Skin of body (tissue), 2 donors: ENCODE results near the gene GRIA1. TPM values are rescaled to one million over a fixed set of nuclear protein-coding genes. Genes with fewer than 3 reads are reported as not detected.

Source experiments
- DNase-seq: peaks from one replicate; lab custom pipeline; 2025; lab: John Stamatoyannopoulos, UW
- total RNA-seq: library from RNA; depleted of rRNA; stranded (reverse); fragments of >200 nt; gene quantifications from one replicate; pipeline ENCODE4 v1.2.3, GENCODE V29; 2014

Gene GRIA1
- total RNA-seq, 1 donor from 2014 or later = 2.5 TPM

GRCh38 chr5:153777681-153778581 lies 287.5 kb downstream of the GRIA1 start:
- DNase-seq = no peak

GRCh38 chr5:153779836-153780235 lies 289.4 kb downstream of the GRIA1 start:
- DNase-seq = no peak

- DNase-seq = no peak
Observed at GRCh38 chr5:153780876-153781705, 290.6 kb downstream of the GRIA1 start.

- DNase-seq = no peak
Observed at GRCh38 chr5:153782589-153783361, 292.3 kb downstream of the GRIA1 start.

- DNase-seq = no peak
Observed at GRCh38 chr5:153783362-153783658, 292.8 kb downstream of the GRIA1 start.

GRCh38 chr5:153784277-153784676 lies 293.8 kb downstream of the GRIA1 start:
- no peak for DNase-seq

GRCh38 chr5:153791339-153791738 lies 300.9 kb downstream of the GRIA1 start:
- no peak for DNase-seq

GRCh38 chr5:153792305-153792704 lies 301.8 kb downstream of the GRIA1 start:
- no peak for DNase-seq

GRCh38 chr5:153793699-153794098 lies 303.2 kb downstream of the GRIA1 start:
- no peak for DNase-seq

- no peak for DNase-seq
Observed at GRCh38 chr5:153794327-153794726, 303.9 kb downstream of the GRIA1 start.

GRCh38 chr5:153796527-153796926 lies 306.1 kb downstream of the GRIA1 start:
- DNase-seq = no peak

- no peak for DNase-seq
Observed at GRCh38 chr5:153797484-153797883, 307.0 kb downstream of the GRIA1 start.

GRCh38 chr5:153798830-153799229 lies 308.4 kb downstream of the GRIA1 start:
- no peak for DNase-seq

GRCh38 chr5:153799466-153799865 lies 309.0 kb downstream of the GRIA1 start:
- no peak for DNase-seq

- no peak for DNase-seq
Observed at GRCh38 chr5:153802050-153802821, 311.8 kb downstream of the GRIA1 start.

GRCh38 chr5:153807801-153808200 lies 317.3 kb downstream of the GRIA1 start:
- DNase-seq = no peak

- no peak for DNase-seq
Observed at GRCh38 chr5:153809166-153809565, 318.7 kb downstream of the GRIA1 start.

- no peak for DNase-seq
Observed at GRCh38 chr5:153813901-153814300, 323.4 kb downstream of the GRIA1 start.

- DNase-seq = no peak
Observed at GRCh38 chr5:153816870-153817269, 326.4 kb downstream of the GRIA1 start.

- no peak for DNase-seq
Observed at GRCh38 chr5:153818626-153819025, 328.2 kb downstream of the GRIA1 start.

GRCh38 chr5:153823036-153823435 lies 332.6 kb downstream of the GRIA1 start:
- DNase-seq = no peak
